ENCODE data around the gene LDB2.

Gene LDB2

GRCh38 chr4:16717266-16717970, 181.0 kb downstream of the LDB2 start:
- H3K4me3 ChIP-seq (replicated peaks in 1 of 2; ENCODE audit: low read depth in 2 of 2, low read length in 2 of 2), result no peak overlapping the region
- DNase-seq (ENCODE audit: low read depth in 2 of 2), result peak; percentile 30 to 32
- TF ChIP-seq, protein P1, sequence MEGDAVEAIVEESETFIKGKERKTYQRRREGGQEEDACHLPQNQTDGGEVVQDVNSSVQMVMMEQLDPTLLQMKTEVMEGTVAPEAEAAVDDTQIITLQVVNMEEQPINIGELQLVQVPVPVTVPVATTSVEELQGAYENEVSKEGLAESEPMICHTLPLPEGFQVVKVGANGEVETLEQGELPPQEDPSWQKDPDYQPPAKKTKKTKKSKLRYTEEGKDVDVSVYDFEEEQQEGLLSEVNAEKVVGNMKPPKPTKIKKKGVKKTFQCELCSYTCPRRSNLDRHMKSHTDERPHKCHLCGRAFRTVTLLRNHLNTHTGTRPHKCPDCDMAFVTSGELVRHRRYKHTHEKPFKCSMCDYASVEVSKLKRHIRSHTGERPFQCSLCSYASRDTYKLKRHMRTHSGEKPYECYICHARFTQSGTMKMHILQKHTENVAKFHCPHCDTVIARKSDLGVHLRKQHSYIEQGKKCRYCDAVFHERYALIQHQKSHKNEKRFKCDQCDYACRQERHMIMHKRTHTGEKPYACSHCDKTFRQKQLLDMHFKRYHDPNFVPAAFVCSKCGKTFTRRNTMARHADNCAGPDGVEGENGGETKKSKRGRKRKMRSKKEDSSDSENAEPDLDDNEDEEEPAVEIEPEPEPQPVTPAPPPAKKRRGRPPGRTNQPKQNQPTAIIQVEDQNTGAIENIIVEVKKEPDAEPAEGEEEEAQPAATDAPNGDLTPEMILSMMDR (IDR thresholded peaks at IDR 0.05; ENCODE audit: low read depth, low read length), result no peak

- TF ChIP-seq, protein P1 (IDR thresholded peaks at IDR 0.05; ENCODE audit: low read depth, low read length), result no peak
- no peak overlapping the region for H3K4me3 ChIP-seq (replicated peaks in 1 of 2; ENCODE audit: low read depth in 2 of 2, low read length in 2 of 2)
- DNase-seq (ENCODE audit: low read depth in 2 of 2), result peak; percentile 7 to 36
Measured at GRCh38 chr4:16715482-16715881, 183.0 kb downstream of the LDB2 start.

GRCh38 chr4:16714191-16714590, 184.3 kb downstream of the LDB2 start:
- DNase-seq (ENCODE audit: low read depth in 2 of 2), result no peak
- TF ChIP-seq, protein P1 (IDR thresholded peaks at IDR 0.05; ENCODE audit: low read depth, low read length), result no peak
- no peak overlapping the region for H3K4me3 ChIP-seq (replicated peaks in 1 of 2; ENCODE audit: low read depth in 2 of 2, low read length in 2 of 2)

DNA sequence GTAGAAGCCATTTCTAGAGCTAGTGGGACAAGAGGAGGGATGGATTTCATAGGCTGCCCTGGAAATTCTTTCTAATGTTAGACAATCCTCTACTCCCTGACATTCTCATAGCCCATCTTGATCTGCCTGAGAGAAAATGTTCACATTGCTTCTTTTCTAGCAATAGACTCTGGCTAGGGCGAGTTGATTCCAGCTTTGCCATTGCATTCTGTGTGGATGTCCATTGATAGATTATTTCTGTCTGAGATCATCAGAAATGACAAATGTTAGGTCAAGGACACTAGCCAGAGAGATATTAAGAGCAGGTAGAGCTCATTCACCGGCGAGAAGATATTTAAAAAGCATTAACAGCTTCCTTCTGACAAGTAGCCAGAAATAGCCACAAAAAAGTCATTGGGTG, 184.7 kb downstream of the LDB2 start:
- TF ChIP-seq, protein P1 (IDR thresholded peaks at IDR 0.05; ENCODE audit: low read depth, low read length), result no peak
- no peak overlapping the region for H3K4me3 ChIP-seq (replicated peaks in 1 of 2; ENCODE audit: low read depth in 2 of 2, low read length in 2 of 2)
- DNase-seq (ENCODE audit: low read depth in 2 of 2), result no peak

DNA sequence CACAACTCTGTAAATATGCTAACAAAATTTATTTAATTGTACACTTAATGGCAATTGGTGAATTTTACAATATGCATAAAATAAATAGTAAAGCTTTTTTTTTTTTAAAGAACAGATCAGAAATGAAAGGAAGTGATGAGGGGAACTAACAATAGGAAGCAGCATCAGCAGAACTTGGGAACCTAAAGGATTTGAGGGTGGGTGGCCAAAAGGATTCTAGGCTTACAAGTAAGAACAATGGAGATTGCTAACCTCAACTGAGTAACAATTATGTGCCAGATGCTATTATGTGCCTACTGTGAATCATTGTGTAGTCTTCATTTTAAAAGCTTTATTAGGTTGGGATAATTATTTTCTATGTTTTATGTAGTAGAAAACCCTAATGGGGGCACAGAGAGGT, 185.2 kb downstream of the LDB2 start:
- DNase-seq (ENCODE audit: low read depth in 2 of 2), result peak in 1 of 2 donors; percentile 10
- TF ChIP-seq, protein P1 (IDR thresholded peaks at IDR 0.05; ENCODE audit: low read depth, low read length), result no peak
- no peak overlapping the region for H3K4me3 ChIP-seq (replicated peaks in 1 of 2; ENCODE audit: low read depth in 2 of 2, low read length in 2 of 2)

DNA sequence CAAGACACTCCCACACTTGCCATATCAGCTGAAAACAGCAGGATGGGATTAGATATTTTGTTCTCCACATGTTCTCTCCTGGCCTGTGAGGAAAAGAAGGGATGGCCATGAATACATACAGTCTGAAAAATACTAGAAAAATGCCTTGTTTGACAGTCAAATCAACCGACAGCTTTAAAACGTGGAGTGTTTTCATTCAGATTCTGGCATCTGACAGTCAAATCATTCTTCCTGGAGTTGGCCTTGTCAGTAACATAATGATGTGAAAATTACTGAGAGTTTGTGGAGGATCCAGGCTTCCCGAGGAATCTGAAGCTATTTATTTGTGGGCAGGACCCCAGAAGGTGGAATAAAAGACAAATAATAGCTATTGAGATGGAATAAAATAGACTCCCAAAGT, 188.2 kb downstream of the LDB2 start:
- no peak overlapping the region for H3K4me3 ChIP-seq (replicated peaks in 1 of 2; ENCODE audit: low read depth in 2 of 2, low read length in 2 of 2)
- TF ChIP-seq, protein P1 (IDR thresholded peaks at IDR 0.05; ENCODE audit: low read depth, low read length), result no peak
- DNase-seq (ENCODE audit: low read depth in 2 of 2), result no peak

DNA sequence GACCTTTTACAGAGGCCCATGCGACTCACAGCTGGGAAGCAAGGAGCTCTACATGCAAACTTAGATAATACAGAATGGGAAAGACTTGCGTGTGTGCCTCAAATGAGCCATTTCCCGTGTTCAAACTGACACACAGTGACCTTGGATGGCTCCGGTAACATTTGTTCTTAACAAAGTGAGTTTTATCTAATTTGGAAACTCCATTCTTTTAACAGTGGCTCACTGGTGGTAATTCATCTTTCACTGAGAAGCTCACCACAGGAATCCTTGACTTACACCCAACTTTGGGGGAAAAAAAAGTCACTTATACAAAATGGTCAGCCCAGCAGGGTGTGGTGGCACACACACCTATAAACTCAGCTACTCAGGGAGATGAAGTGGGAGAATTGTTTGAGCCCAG, 190.6 kb downstream of the LDB2 start:
- TF ChIP-seq, protein P1 (IDR thresholded peaks at IDR 0.05; ENCODE audit: low read depth, low read length), result no peak
- H3K4me3 ChIP-seq (replicated peaks in 1 of 2; ENCODE audit: low read depth in 2 of 2, low read length in 2 of 2), result no peak overlapping the region
- peak; percentile 33 to 56 for DNase-seq (ENCODE audit: low read depth in 2 of 2)
